Ovary (tissue), 9 donors: ENCODE results near the gene CDC25B. TPM values are rescaled to one million over a fixed set of nuclear protein-coding genes. Genes with fewer than 3 reads are reported as not detected.
A peak's percentile ranks its signal among the peaks of the same experiment; 100 is the strongest.

Experiments used
- DNase-seq, 5 donors: peaks; one replicate each; pipeline ENCODE4 v3.0.0-alpha.2; 2019 to 2020
- H3K27ac ChIP-seq, 2 donors: fragments of 200-600 bp; one replicate each; pipeline versions ENCODE4 v1.5.1 to v1.8.0; 2019 to 2022
- H3K27me3 ChIP-seq: fragments of 200-600 bp; one replicate; pipeline ENCODE4 v1.8.0; 2022
- H3K36me3 ChIP-seq: fragments of 200-600 bp; sonication (generic); one replicate; pipeline ENCODE4 v1.5.1; 2019
- H3K4me1 ChIP-seq: one replicate; pipeline ENCODE4 v1.8.1; 2013; ENCODE audit warnings: mild to moderate bottlenecking, moderate library complexity; ENCODE audit not compliant: insufficient read depth
- H3K4me3 ChIP-seq: fragments of 200-600 bp; sonication (generic); one replicate; pipeline ENCODE4 v1.5.1; 2017
- H3K9me3 ChIP-seq, 2 donors: fragments of 200-600 bp in 1 of 2; sonication (generic) in 1 of 2; one replicate each; pipeline versions ENCODE4 v1.5.1 to v1.8.1; 2013 to 2019; ENCODE audit warnings: mild to moderate bottlenecking in 1 of 2, moderate library complexity in 1 of 2
- EP300 ChIP-seq: sonication (generic); formaldehyde crosslinking; IDR thresholded peaks from one replicate; pipeline ENCODE4 v1.6.1; 2017; ENCODE audit warnings: antibody characterized with exemption
- POLR2A ChIP-seq: fragments of 450-650 bp; IDR thresholded peaks from one replicate; pipeline ENCODE4 v1.6.1; 2017; ENCODE audit warnings: antibody characterized with exemption, mild to moderate bottlenecking, moderate library complexity
- WGBS, 3 donors: extraction: QIAGEN DNeasy Blood & Tissue Kit in 1 of 3; methylation state at CpG; one replicate each; pipeline versions ENCODE4 v1.1.5 to v1.1.7; 2013 to 2017; 5-methylcytosine and 5-hydroxymethylcytosine counted together
- intact Hi-C, 4 donors: fragments of 100-400 bp; cut with DNase I; formaldehyde crosslinking; loops; one replicate each; pipeline versions ENCODE4 v1.11.0 to v1.15.1; 2022 to 2023
- polyA plus RNA-seq, 2 donors: library from polyadenylated mRNA; stranded (reverse); fragments of 200-250 nt in 1 of 2; fragments of 350-450 nt in 1 of 2; fragmentation: Illumina TruSeq in 1 of 2; extraction: RNeasy Lipid Tissue Mini Kit (QIAGEN cat#74804) in 1 of 2; gene quantifications; one replicate each; pipeline ENCODE4 v1.2.3, GENCODE V29; 2013 to 2014
- total RNA-seq, 7 donors: library from RNA; depleted of rRNA in 2 of 7; stranded (reverse); fragments of >200 nt in 2 of 7; fragmentation: NEBNext Ultra II Directional in 3 of 7; extraction: Animal tissue kit (Norgen Biotek cat#: 25700) in 3 of 7; gene quantifications; one replicate each; pipeline versions ENCODE4 v1.1.0 to v1.2.4, GENCODE V29; 2016 to 2023
- TF ChIP-seq, protein P1 (sequence below), 3 donors: fragments of 450-650 bp in 2 of 3; fragments of 200-600 bp in 1 of 3; IDR thresholded peaks; one replicate each; pipeline versions ENCODE4 v1.5.1 to v1.8.0; 2016 to 2022; ENCODE audit warnings: antibody characterized with exemption in 3 of 3, mild to moderate bottlenecking in 1 of 3
- donor health status: DM: no; HTN: no; CAD: no; lungs with moderate emphysema.
- donor health status: DM: no; HTN: no; CAD: no.
- donor health status: Bipolar disorder and iron deficiency.
- donor health status: DM: yes; HTN: yes; CAD: no.
- donor health status: DM: no; HTN: no; CAD: no.
- donor health status: DM: yes; HTN: yes; CAD: no.

The CDC25B gene
- total and polyA plus RNA-seq, 9 donors, result 17.9 to 47.8 (median 33.0) TPM

DNA sequence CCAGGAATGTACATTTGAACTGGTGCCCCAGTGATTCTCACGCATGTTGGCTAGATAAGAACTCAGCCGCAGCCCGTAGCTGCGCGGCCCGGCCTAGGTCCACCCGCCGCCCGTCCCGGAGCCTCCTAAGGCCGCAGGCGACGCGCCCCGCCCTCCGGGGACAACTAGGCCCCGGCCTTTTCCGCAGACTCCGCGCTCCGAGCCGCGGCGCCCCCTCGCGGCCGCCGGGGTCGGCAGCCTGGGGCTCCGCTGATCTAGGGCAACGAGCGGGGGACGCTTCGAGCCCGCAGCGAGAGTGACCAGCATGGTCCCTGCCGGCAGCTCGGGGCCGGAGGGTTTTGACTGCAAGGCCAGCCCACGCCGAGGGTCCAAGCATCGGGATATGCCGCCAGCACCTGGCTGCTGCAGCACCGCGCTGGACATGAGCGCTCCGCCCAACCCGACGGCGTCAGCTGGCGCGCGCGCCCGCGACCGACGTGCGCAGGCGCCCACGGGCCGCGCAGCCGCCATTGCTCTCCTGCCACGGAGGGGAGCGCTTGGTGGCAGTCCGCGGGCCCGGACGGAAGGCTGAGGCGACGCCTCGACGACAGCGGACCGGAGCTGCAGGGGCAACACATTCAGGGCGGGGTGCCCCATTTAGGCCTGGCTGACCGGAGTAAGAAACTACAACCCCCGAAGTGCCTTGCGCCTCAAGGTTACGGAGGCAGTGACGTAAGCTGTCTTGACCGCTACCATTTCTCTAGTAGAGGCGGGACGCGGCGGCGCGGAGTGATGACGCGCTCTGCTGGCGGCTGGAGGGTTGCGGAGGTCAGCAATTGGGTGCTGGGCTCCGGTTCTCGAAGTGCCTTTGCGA lies 24.2 kb downstream of the CDC25B start, which contains the start of gene AP5S1:
TSS of gene AP5S1 (plus strand) at position 500 of the 853 bp plus-strand sequence. CDS start 1,571 bp downstream, outside the sequence.
- intact Hi-C loops, result loop anchor here in 2 of 4 donors (2.0 kb wide), 2 partner anchors 25 to 33 kb away; partner anchors contain the start of gene CENPB (in 2 of the 2)
- TF ChIP-seq EP300 (no peak), POLR2A (peak; percentile 62)
- TF ChIP-seq, protein P1, sequence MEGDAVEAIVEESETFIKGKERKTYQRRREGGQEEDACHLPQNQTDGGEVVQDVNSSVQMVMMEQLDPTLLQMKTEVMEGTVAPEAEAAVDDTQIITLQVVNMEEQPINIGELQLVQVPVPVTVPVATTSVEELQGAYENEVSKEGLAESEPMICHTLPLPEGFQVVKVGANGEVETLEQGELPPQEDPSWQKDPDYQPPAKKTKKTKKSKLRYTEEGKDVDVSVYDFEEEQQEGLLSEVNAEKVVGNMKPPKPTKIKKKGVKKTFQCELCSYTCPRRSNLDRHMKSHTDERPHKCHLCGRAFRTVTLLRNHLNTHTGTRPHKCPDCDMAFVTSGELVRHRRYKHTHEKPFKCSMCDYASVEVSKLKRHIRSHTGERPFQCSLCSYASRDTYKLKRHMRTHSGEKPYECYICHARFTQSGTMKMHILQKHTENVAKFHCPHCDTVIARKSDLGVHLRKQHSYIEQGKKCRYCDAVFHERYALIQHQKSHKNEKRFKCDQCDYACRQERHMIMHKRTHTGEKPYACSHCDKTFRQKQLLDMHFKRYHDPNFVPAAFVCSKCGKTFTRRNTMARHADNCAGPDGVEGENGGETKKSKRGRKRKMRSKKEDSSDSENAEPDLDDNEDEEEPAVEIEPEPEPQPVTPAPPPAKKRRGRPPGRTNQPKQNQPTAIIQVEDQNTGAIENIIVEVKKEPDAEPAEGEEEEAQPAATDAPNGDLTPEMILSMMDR (IDR thresholded peaks at IDR 0.05), result peak; percentile 100

DNA sequence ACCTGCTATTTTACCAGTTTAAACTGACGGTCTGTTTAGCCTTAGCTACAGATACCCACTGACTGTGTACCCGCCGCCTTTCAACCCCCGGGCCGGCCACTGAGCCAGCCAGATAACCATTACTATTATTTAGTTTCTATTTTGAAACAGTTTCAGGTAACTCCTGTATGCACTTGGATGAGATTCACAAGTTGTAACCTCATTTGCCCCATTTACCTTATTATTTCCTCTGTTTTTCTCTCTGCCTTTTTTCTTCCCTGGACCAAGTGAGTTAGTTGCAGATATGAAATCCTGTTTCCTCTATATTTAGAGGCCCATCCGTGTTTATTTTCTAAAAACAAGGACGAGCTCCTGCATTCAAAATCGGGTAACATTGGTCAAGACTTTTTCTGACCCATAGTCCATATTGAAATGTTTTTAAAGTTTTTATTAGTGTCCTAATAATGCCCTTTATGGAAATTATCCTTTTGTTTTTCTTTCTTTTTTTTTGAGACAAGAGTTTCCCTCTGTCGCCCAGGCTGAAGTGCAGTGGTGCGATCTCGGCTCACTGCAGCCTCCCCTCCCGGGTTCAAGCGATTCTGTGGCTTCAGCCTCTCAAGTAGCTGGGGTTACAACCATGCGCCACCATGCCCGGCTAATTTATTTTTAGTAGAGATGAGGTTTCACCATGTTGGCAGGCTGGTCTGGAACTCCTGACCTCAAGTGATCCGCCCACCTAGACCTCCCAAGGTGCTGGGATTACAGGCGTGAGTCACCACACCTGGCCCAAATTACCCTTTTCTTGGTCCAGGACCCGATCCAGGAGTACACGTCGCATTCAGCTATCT lies 25.0 kb downstream of the CDC25B start:
- no peak for DNase-seq
- H3K36me3 ChIP-seq, result no peaks in the 10 kb centered on the region
- H3K9me3 ChIP-seq, result no peaks in the 10 kb centered on the region
- no peaks in the 10 kb centered on the region for H3K27me3 ChIP-seq
- peak overlapping the region; percentile 82 for H3K4me3 ChIP-seq
- TF ChIP-seq, protein P1 (IDR thresholded peaks at IDR 0.05), result no peak
- no peak for TF ChIP-seq EP300
- no peak for TF ChIP-seq POLR2A
- 29 to 37% (median 29%) methylated on average over 20 of the region's 20 CpGs for WGBS, 3 donors
- H3K4me1 ChIP-seq, result peaks cover 6% of the 10 kb centered on the region
- H3K27ac ChIP-seq, result peak overlapping the region; percentile 98 to 99
- intact Hi-C loops, result loop anchor here in 2 of 4 donors (2.0 kb wide), 2 partner anchors 24 to 34 kb away; partner anchors contain the start of gene CENPB (in 2 of the 2)

More for the DNA sequence above, 24.2 kb downstream of the CDC25B start, which contains the start of gene AP5S1:
- H3K27me3 ChIP-seq, result no peaks in the 10 kb centered on the region
- 0% methylated on average over 64 to 96 of the region's 96 CpGs for WGBS, 3 donors
- H3K4me1 ChIP-seq, result peaks cover 6% of the 10 kb centered on the region
- no peaks in the 10 kb centered on the region for H3K36me3 ChIP-seq
- peak within 1 kb of the TSS; percentile 98 to 99 for H3K27ac ChIP-seq
- peak within 1 kb of the TSS; percentile 82 for H3K4me3 ChIP-seq
- peak; percentile 96 to 98 (median 97) for DNase-seq
- no peaks in the 10 kb centered on the region for H3K9me3 ChIP-seq

DNA sequence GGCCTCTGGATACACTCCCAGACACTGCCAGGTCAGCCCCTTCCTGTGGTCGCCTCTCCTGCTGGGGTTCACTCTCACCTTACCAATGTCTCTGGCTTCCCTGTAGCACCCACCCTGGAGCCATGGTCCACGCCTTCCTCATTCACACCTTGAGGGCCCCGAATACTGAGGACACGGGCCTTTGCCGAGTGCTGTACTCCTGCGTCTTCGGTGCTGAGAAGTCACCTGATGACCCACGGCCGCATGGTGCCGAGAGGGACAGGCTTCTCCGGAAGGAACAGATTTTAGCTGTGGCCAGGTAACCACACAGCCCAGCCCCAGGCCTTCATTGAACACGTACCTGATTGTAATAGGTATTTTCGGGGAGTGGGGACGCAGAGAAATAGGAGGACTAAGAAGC lies 25.9 kb downstream of the CDC25B start:
- intact Hi-C loops, result loop anchor here in 2 of 4 donors (2.0 kb wide), 2 partner anchors 23 to 35 kb away; partner anchors contain the start of gene CENPB (in 2 of the 2)
- H3K27ac ChIP-seq, result no peak overlapping the region
- no peak overlapping the region for H3K4me3 ChIP-seq
- H3K9me3 ChIP-seq, result no peaks in the 10 kb centered on the region
- H3K27me3 ChIP-seq, result no peaks in the 10 kb centered on the region
- peak in 1 of 5 donors; percentile 52 for DNase-seq
- no peaks in the 10 kb centered on the region for H3K36me3 ChIP-seq
- WGBS, 3 donors, result 86 to 94% (median 90%) methylated on average over 14 of the region's 14 CpGs
- peaks cover 6% of the 10 kb centered on the region for H3K4me1 ChIP-seq
- no peak for TF ChIP-seq POLR2A
- TF ChIP-seq, protein P1 (IDR thresholded peaks at IDR 0.05), result no peak
- TF ChIP-seq EP300, result no peak

DNA sequence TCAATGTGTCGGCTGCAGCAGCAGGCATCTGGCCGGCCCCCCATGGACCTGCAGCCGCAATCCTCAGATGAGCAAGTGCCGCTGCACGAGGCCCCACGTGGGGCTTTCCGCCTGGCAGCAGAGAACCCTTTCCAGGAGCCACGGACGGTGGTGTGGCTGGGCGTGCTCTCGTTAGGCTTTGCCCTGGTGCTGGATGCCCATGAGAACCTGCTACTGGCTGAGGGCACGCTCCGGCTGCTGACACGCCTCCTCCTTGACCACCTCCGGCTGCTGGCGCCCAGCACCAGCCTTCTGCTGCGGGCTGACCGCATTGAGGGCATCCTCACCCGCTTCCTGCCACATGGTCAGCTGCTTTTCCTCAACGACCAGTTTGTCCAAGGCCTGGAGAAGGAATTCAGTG lies 27.8 kb downstream of the CDC25B start:
- intact Hi-C loops, result no loop called here
- TF ChIP-seq POLR2A (no peak), EP300 (no peak)
- TF ChIP-seq, protein P1 (IDR thresholded peaks at IDR 0.05), result no peak
- Histone ChIP-seq H3K4me3 (no peak overlapping the region), H3K4me1 (peaks cover 3% of the 10 kb centered on the region), H3K9me3 (no peaks in the 10 kb centered on the region), H3K27me3 (no peaks in the 10 kb centered on the region), H3K27ac (no peak overlapping the region), H3K36me3 (no peaks in the 10 kb centered on the region)
- 85 to 88% (median 88%) methylated on average over 18 to 20 of the region's 20 CpGs for WGBS, 3 donors
- no peak for DNase-seq
